Superior temporal gyrus (tissue), 1 donor: ENCODE results near the gene FRS2.

Source experiments
- DNase-seq: peaks from one replicate; pipeline ENCODE4 v3.0.0-alpha.2; 2016; ENCODE audit errors: extremely low spot score

Gene FRS2

DNA sequence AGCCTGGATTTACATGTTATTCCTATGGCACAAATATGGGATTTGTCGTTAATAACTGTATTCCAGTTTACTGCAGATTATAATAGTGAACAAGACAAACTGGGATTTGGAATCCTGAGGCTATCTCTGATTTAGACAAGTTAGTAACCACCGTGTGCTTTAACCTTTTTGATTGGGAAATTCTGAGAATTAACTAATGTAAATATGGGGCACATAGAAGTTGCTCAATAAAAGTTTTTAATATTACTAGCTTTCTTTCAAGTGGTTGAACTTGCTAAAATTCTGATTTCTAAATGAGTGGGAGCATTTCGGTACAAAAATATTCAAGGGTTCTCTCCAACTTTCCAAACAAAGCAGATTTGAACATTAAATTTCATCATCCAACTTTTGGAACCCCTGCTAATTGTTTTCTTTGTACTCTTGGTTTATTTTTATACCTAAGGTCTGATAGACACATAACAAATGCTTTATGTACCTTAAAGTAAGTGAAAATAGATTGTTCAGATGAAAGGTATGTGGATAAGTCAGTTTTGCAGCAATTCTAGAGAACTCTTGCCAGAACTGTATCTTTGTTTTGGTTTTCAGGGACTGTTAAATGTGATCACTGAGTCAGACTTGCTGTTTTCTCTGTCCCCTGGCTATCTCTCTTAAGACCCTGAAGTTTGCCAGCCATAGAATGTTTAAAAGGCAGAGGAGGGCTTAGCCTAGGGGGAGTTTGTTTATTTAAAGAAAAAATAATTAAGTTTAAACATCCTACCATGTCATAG lies 57.5 kb downstream of the FRS2 start:
- DNase-seq: no peak

DNA sequence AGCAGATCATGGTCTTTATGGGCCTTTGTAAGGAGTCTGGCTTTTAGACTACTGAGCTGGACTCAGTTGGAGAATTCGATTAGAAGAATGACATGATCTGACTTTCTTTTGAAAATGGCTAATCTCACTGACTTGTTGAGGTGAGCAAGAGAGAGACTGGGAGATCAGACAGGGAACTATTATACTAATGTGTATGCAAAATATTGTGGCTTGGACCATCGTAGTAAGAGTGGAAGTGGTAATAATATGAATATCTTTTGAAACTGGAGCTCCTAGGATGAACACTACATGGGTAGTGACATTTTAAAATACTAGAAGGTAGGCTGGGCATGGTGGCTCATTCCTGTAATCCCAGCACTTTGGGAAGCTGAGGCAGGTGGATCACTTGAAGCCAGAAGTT lies 58.8 kb downstream of the FRS2 start:
- DNase-seq: no peak

DNA sequence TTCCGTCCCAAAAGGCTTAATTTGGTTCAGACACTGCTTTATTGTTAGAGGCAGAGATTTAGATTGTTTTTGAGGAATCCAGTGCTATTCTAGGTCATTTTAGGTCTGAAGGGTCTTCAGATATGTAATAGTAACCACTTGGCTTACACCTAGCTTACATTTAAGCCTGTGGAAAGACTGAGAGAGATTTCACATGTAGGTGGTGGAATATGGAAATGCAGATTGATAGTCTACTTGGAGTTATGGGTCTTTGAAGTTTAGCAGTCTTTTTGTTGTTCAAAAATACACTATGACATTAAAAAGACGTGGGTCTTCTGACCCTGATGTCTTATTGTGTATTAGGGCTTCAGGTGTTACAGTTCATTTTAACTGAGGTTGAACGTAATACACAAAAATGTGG lies 63.7 kb downstream of the FRS2 start:
- peak; percentile 47 for DNase-seq

DNA sequence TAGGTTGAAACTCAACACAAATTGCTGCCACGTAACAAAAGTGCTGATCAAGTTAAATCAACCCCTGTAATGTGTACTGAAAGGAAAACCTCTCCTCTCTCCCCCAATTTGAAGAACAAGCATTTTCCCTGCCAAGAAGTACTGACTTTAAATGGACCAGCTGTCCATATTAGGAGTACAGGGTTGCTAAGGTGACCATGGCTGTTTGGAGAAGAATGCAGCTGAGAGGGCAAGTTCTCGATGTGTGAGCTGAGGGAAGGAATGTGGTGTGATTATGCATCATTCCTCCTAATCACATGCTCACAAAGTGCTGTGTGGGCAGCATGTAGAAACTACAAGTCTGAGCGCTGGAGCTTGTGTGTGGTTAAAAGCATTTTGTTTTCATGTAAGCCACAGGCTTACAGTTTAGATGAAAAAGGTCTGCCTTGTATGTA lies 64.2 kb downstream of the FRS2 start:
- peak; percentile 84 for DNase-seq

DNA sequence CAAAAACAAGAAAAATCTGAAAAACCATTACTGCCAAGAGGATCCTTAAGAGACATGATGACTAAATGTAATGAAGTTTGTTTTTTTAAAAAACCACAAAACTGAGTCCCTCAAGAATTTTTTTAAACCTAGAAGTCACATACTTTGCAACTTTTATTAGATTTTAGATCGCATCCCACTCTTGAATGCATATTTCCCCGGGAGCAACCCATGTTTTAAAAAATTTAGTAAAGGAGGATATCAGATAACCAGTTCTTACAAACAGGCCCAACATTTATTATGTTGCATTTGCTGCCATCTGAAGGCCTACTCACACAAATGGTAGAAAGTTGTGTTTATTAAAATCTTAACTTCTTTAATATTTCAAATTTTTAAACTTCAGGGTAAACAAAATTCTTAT lies 70.8 kb downstream of the FRS2 start:
- no peak for DNase-seq

DNA sequence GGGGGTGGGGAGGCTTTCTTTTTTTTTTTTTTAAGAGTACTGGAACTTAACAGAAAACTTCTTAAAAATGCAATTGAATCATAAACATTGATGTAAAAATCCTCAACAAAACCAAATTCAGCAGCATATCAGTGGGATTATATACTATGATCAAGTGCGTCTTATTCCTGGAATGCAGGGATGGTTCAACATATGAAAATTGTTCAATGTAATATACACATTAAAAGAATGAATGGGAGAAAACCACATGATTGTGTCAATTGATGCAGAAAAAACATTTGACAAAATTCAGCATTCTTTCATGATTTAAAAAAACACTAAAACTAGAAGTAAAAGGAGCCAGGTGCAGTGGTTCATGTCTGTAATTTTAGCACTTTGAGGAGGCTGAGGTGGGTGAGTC lies 73.9 kb downstream of the FRS2 start:
- no peak for DNase-seq

DNA sequence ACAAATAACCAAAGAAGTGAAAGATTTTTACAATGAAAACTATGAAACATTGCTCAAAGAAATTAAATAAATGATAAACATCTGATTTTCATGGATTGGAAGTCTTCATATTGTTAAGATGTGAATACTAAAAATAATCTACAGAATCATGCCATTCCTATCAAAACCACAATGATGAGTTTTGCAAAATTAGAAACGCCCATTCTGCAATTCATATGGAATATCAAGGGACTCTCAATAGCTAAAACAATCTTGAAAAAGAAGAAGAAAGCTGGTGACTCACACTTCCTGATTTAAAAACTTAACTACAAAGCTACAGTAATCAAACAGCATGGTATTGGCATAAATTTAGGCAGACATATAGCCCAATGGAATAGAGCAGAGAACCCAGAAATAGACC lies 74.9 kb downstream of the FRS2 start:
- no peak for DNase-seq

GRCh38 chr12:69546693-69547438 lies 76.7 kb downstream of the FRS2 start:
- no peak for DNase-seq

- DNase-seq: no peak
Observed at GRCh38 chr12:69548687-69549086, 78.5 kb downstream of the FRS2 start.

DNA sequence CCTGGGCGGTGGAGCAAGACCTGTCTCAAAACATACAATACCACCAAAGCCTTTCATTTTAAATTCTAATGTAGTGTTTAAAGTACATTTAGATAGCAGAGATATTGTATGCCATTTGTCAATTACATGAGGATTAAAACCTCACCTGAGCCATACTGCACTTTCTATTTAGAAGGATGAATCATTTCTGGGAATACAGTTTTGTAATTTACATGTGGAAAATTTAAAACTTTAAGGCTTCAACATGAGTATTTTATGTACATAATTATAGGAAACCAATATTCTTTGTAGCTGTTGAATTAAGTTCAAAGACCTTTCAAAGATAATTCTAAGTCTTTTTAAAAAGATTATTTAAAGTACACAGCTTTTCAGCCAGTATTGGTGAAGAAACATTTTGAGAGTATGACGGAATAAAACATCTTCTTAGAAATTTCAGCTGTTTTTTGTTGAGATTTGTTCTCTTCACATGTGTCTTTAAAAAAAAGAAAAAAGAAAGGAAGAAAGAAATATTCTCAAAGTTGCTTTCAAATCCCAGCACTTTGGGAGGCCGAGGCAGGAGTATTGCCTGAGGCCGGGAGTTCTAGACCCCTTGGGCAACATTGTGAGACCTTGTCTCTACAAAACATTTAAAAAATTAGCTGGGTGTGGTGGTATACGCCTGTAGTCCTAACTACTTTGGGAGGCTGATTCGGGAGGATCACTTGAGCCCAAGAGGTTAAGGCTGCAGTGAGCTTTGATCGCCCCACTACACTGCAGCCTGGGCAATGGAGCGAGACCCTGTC lies 80.6 kb downstream of the FRS2 start:
- DNase-seq: no peak

GRCh38 chr12:69553628-69554248 lies 83.5 kb downstream of the FRS2 start:
- peak; percentile 47 for DNase-seq

DNA sequence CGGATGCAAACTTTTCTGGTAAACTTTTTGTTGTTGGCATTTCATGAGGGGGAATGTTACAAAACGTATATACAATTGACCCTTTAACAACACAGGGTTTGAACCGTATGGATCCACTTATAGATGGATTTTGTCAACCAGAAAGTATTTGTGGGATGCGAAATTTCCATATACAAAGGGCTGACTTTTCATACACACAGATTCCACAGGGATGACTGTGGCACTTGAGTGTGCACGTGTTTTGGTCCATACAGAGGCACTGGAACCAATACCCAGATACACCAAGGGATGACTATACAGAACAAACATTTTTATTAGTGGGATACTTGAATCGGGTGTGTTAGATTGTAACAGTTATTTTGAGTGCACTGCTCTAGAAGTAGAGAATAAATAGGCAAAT lies 85.3 kb downstream of the FRS2 start:
- DNase-seq: no peak

GRCh38 chr12:69556383-69556782 lies 86.2 kb downstream of the FRS2 start:
- DNase-seq: no peak

- DNase-seq: no peak
Observed at GRCh38 chr12:69563166-69563762, 93.1 kb downstream of the FRS2 start.

GRCh38 chr12:69566603-69567002 lies 96.4 kb downstream of the FRS2 start:
- DNase-seq: no peak

GRCh38 chr12:69569236-69569635 lies 99.0 kb downstream of the FRS2 start:
- DNase-seq: no peak

- DNase-seq: no peak
Observed at GRCh38 chr12:69570000-69570516, 99.9 kb downstream of the FRS2 start.

DNA sequence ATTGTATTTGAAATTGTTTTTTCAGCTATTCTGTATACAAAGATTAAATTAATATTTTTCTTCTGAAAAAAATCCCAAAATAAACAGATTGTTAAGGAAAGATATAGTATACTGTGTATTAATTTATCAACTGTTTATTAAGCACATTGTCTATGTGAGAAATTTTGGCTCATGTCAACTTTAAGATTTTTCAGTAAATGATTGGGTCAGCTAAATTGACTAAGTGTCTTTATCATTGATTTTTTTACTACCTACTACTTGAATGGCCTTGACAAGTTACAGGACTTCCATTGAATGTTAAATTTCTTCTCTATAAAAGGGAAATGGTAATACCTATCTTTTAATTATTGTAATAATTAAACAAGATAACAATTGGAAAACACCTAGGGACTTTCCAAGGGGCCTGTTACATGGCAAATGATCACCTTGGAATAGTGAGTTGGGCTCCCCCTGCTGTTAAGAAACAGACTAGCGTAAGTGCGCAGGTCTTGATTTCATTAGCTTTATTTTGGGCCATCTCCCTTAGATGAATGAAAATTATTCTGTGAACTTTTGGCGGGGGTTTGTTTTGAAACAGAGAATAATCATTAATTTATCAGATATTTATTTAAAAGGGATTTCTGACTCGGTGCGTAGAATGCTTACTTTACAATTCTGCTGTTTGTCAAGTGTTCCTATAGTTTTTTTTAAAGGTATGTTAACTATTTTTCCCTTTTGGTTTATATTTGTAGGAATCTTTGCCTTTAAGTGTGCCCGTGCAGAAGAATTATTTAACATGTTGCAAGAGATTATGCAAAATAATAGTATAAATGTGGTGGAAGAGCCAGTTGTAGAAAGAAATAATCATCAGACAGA lies 100.6 kb downstream of the FRS2 start:
- peak; percentile 81 for DNase-seq

DNA sequence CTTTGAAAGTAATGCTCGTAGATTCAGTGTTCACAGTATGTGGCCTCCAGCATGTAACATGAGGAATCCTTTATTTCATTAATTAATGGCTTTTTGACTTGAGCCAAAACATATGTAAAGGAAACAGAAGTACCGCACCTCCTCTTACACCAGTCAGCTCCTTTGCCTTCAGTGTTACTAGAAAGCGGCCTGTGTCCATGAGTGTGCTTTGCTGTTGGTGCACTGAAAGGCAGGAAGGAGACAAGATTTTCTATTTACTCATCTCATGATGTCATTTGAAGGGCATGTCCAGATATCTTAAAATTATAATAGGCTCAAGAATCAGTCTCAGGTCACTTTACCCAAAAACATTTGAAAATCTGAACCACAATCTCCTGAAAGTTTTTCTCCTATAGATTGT lies 105.2 kb downstream of the FRS2 start:
- no peak for DNase-seq

- DNase-seq: no peak
Observed at GRCh38 chr12:69578283-69578682, 108.1 kb downstream of the FRS2 start.
